ENCODE results near the gene RBM34.

Gene RBM34

GRCh38 chr1:235112297-235113182 is 48.5 kb downstream of the RBM34 start:
- Histone ChIP-seq H3K27me3 (ENCODE audit: control insufficient read depth, low read length) (no peaks in the 10 kb centered on the region), H3K4me3 (ENCODE audit: low read length) (no peak overlapping the region), H3F3A (ENCODE audit: control insufficient read depth, insufficient read depth) (peaks cover 49% of the 10 kb centered on the region), H3K9me2 (replicated peaks; ENCODE audit: control insufficient read depth, low read length) (no peaks in the 10 kb centered on the region), H4K20me1 (ENCODE audit: control insufficient read depth, insufficient read depth, low read depth, low read length) (peaks cover 8% of the 10 kb centered on the region; the same call in 1 of the 2 replicates), H3K36me3 (ENCODE audit: control insufficient read depth, low read length) (peaks cover 92% of the 10 kb centered on the region), H3K4me2 (ENCODE audit: low read length) (no peak overlapping the region), H3K4me1 (ENCODE audit: control insufficient read depth, low read length) (no peaks in the 10 kb centered on the region), H3K79me2 (ENCODE audit: control insufficient read depth, low read length) (peaks cover 35% of the 10 kb centered on the region), H3K27ac (ENCODE audit: low read depth, low read length) (no peak overlapping the region), H3K9me3 (ENCODE audit: control insufficient read depth, insufficient read depth, low read length) (no peaks in the 10 kb centered on the region)
- no peak for TF ChIP-seq CTCF (IDR thresholded peaks at IDR 0.05; ENCODE audit: low read depth, low read length, poor library complexity, severe bottlenecking)
- no peak for TF ChIP-seq EZH2phosphoT487 (IDR thresholded peaks at IDR 0.05; ENCODE audit: borderline replicate concordance, low read length)

- H3K4me2 ChIP-seq (ENCODE audit: low read length): no peak overlapping the region
- no peaks in the 10 kb centered on the region for H3K4me1 ChIP-seq (ENCODE audit: control insufficient read depth, low read length)
- no peak overlapping the region for H3K4me3 ChIP-seq (ENCODE audit: low read length)
- no peak overlapping the region for H3K27ac ChIP-seq (ENCODE audit: low read depth, low read length)
- H3F3A ChIP-seq (ENCODE audit: control insufficient read depth, insufficient read depth): peaks cover 63% of the 10 kb centered on the region
- TF ChIP-seq EZH2phosphoT487 (IDR thresholded peaks at IDR 0.05; ENCODE audit: borderline replicate concordance, low read length) (no peak), CTCF (IDR thresholded peaks at IDR 0.05; ENCODE audit: low read depth, low read length, poor library complexity, severe bottlenecking) (no peak)
- H3K9me3 ChIP-seq (ENCODE audit: control insufficient read depth, insufficient read depth, low read length): no peaks in the 10 kb centered on the region
- no peaks in the 10 kb centered on the region for H3K9me2 ChIP-seq (replicated peaks; ENCODE audit: control insufficient read depth, low read length)
- H3K27me3 ChIP-seq (ENCODE audit: control insufficient read depth, low read length): no peaks in the 10 kb centered on the region
- peaks cover 8% of the 10 kb centered on the region; the same call in 1 of the 2 replicates for H4K20me1 ChIP-seq (ENCODE audit: control insufficient read depth, insufficient read depth, low read depth, low read length)
- peaks cover 23% of the 10 kb centered on the region for H3K79me2 ChIP-seq (ENCODE audit: control insufficient read depth, low read length)
- H3K36me3 ChIP-seq (ENCODE audit: control insufficient read depth, low read length): peaks cover 85% of the 10 kb centered on the region
Observed at GRCh38 chr1:235111107-235111506, 49.9 kb downstream of the RBM34 start.

GRCh38 chr1:235108876-235109275 is 52.2 kb downstream of the RBM34 start:
- Histone ChIP-seq H3F3A (ENCODE audit: control insufficient read depth, insufficient read depth) (peaks cover 68% of the 10 kb centered on the region), H3K36me3 (ENCODE audit: control insufficient read depth, low read length) (peaks cover 66% of the 10 kb centered on the region), H3K4me1 (ENCODE audit: control insufficient read depth, low read length) (peaks cover 18% of the 10 kb centered on the region), H3K27ac (ENCODE audit: low read depth, low read length) (no peak overlapping the region), H3K9me2 (replicated peaks; ENCODE audit: control insufficient read depth, low read length) (no peaks in the 10 kb centered on the region), H3K27me3 (ENCODE audit: control insufficient read depth, low read length) (no peaks in the 10 kb centered on the region), H4K20me1 (ENCODE audit: control insufficient read depth, insufficient read depth, low read depth, low read length) (peaks cover 8% of the 10 kb centered on the region; the same call in 1 of the 2 replicates), H3K79me2 (ENCODE audit: control insufficient read depth, low read length) (peaks cover 11% of the 10 kb centered on the region), H3K9me3 (ENCODE audit: control insufficient read depth, insufficient read depth, low read length) (no peaks in the 10 kb centered on the region), H3K4me2 (ENCODE audit: low read length) (no peak overlapping the region), H3K4me3 (ENCODE audit: low read length) (no peak overlapping the region)
- no peak for TF ChIP-seq EZH2phosphoT487 (IDR thresholded peaks at IDR 0.05; ENCODE audit: borderline replicate concordance, low read length)
- no peak for TF ChIP-seq CTCF (IDR thresholded peaks at IDR 0.05; ENCODE audit: low read depth, low read length, poor library complexity, severe bottlenecking)

All from DOHH2 (cell line).